ENCODE data around the gene ADAM23.
A peak's percentile ranks its signal among the peaks of the same experiment; 100 is the strongest.

The ADAM23 gene

GRCh38 chr2:206512999-206513398 is 69.7 kb downstream of the ADAM23 start:
- no peak for DNase-seq

GRCh38 chr2:206515580-206515979 is 72.2 kb downstream of the ADAM23 start:
- no peak for DNase-seq

- no peak for DNase-seq
These were observed 75.7 kb downstream of the ADAM23 start for GRCh38 chr2:206518997-206519396.

- no peak for DNase-seq
These were observed 77.1 kb downstream of the ADAM23 start for GRCh38 chr2:206520450-206520849.

GRCh38 chr2:206521115-206521514 is 77.8 kb downstream of the ADAM23 start:
- peak; percentile 30 for DNase-seq

GRCh38 chr2:206521612-206522011 is 78.3 kb downstream of the ADAM23 start:
- peak; percentile 43 for DNase-seq

GRCh38 chr2:206526416-206526815 is 83.1 kb downstream of the ADAM23 start:
- no peak for DNase-seq

GRCh38 chr2:206527153-206527552 is 83.8 kb downstream of the ADAM23 start:
- DNase-seq = no peak

GRCh38 chr2:206530727-206531126 is 87.4 kb downstream of the ADAM23 start:
- DNase-seq = no peak

- peak; percentile 91 for DNase-seq
These were observed 88.7 kb downstream of the ADAM23 start for GRCh38 chr2:206531996-206532543.

GRCh38 chr2:206533977-206534376 is 90.6 kb downstream of the ADAM23 start:
- peak; percentile 58 for DNase-seq

- peak; percentile 66 for DNase-seq
These were observed 92.1 kb downstream of the ADAM23 start for GRCh38 chr2:206535260-206535986.

- DNase-seq = no peak
These were observed 97.4 kb downstream of the ADAM23 start for GRCh38 chr2:206540757-206541156.

GRCh38 chr2:206543073-206543472 is 99.7 kb downstream of the ADAM23 start:
- DNase-seq = no peak

GRCh38 chr2:206548383-206548782 is 105.1 kb downstream of the ADAM23 start:
- DNase-seq = no peak

GRCh38 chr2:206555721-206556120 is 112.4 kb downstream of the ADAM23 start:
- DNase-seq = no peak

GRCh38 chr2:206556357-206556949 is 113.1 kb downstream of the ADAM23 start:
- DNase-seq = peak; percentile 61

GRCh38 chr2:206557321-206557720 is 114.0 kb downstream of the ADAM23 start:
- no peak for DNase-seq

GRCh38 chr2:206558492-206558891 is 115.2 kb downstream of the ADAM23 start:
- DNase-seq = no peak

- no peak for DNase-seq
These were observed 118.6 kb downstream of the ADAM23 start for GRCh38 chr2:206561962-206562361.

GRCh38 chr2:206562375-206562774 is 119.0 kb downstream of the ADAM23 start:
- no peak for DNase-seq

GRCh38 chr2:206563374-206563773 is 120.0 kb downstream of the ADAM23 start:
- DNase-seq = no peak

GRCh38 chr2:206565666-206566065 is 122.3 kb downstream of the ADAM23 start:
- no peak for DNase-seq

GRCh38 chr2:206569470-206569869 is 126.1 kb downstream of the ADAM23 start:
- DNase-seq = no peak
